HFF-Myc (cell line): Measurements from ENCODE around the gene C17orf58.
"Not testable (repeated sequence)": the region's sequence is repeated elsewhere in the genome, so short reads cannot be mapped to it uniquely, and the experiment has no call there.

Experiments
- DNase-seq: peaks from one replicate; pipeline ENCODE4 v3.0.0-alpha.2; 2011; ENCODE audit warnings: low read depth; ENCODE audit errors: extremely low read depth
- H3K4me3 ChIP-seq: replicated peaks from 2 replicates; pipeline ENCODE4 v1.5.1; 2011; ENCODE audit warnings: low read depth, mild to moderate bottlenecking, control low read depth, low read length
- TF ChIP-seq, protein P1 (sequence below): IDR thresholded peaks from 2 replicates; pipeline ENCODE4 v1.5.1; 2012; ENCODE audit warnings: mild to moderate bottlenecking, low read depth, low read length, control low read depth; ENCODE audit errors: missing control alignments

The C17orf58 gene

DNA sequence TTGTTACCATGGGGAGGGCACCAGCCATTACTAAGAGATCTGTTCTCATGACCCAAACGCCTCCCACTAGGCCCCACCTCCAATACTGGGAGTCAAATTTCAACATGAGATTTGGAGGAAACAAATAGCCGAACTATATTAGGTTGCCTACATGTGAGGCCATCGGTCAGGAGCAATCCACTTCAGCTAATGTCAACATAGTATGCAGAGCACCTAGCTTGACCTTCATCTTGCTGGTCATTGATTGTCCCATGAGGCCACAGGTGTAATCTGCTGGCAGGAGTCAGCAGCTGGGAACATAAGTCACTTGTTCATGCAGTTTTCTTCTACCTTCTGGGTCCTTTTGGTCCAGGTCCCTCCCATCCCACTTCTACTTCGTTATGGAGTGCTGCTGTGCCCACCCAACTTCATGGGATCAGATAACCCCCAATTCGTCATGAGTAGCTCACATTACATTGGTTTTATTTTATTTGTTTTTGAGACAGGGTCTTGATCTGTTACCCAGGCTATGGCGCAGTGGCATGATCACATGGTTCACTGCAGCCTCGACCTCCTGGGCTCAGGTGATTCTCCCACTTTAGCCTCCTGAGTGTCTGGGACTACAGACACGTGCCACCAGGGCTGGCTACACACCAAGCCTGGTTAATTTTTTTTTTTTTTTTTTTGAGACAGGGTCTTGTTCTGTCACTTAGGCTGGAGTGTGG, 33.4 kb upstream of the C17orf58 start:
- H3K4me3 ChIP-seq = no peak overlapping the region
- TF ChIP-seq, protein P1, sequence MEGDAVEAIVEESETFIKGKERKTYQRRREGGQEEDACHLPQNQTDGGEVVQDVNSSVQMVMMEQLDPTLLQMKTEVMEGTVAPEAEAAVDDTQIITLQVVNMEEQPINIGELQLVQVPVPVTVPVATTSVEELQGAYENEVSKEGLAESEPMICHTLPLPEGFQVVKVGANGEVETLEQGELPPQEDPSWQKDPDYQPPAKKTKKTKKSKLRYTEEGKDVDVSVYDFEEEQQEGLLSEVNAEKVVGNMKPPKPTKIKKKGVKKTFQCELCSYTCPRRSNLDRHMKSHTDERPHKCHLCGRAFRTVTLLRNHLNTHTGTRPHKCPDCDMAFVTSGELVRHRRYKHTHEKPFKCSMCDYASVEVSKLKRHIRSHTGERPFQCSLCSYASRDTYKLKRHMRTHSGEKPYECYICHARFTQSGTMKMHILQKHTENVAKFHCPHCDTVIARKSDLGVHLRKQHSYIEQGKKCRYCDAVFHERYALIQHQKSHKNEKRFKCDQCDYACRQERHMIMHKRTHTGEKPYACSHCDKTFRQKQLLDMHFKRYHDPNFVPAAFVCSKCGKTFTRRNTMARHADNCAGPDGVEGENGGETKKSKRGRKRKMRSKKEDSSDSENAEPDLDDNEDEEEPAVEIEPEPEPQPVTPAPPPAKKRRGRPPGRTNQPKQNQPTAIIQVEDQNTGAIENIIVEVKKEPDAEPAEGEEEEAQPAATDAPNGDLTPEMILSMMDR = no peak
- DNase-seq = no peak

DNA sequence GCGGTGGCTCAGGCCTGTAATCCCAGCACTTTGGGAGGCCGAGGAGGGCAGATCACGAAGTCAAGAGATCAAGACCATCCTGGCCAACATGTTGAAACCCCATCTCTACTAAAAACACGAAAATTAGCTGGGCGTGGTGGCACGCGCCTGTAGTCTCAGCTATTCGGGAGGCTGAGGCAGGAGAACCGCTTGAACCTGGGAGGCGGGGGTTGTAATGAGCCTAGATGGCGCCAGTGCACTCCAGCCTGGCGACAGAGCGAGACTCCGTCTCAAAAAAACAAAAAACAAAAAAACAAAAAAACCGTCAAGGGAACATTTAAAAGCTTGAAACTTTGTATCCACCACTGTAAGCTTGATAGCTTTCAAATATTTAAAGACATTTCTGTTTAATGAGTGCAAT, 26.3 kb upstream of the C17orf58 start:
- not testable (repeated sequence) for DNase-seq, H3K4me3 ChIP-seq

DNA sequence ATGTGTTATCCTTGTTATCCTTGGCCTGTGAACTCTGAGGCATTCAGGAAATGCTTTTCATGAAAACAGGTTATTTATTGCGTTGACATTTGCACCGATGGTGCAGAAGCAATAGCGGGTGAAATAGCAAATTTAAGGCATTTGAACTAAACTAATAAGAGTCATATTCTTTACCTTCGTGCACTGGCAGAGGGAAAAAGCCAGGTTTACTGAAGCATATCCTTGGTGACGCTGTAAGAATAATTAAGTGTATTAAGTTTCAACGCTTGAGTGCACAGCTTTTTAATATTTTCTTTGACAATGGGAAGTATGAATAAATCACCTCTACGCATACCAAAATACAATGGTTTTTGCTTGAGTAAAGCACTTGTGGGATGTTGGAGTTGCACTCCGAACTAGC, 25.7 kb upstream of the C17orf58 start:
- TF ChIP-seq, protein P1 = no peak
- H3K4me3 ChIP-seq = no peak overlapping the region
- no peak for DNase-seq

DNA sequence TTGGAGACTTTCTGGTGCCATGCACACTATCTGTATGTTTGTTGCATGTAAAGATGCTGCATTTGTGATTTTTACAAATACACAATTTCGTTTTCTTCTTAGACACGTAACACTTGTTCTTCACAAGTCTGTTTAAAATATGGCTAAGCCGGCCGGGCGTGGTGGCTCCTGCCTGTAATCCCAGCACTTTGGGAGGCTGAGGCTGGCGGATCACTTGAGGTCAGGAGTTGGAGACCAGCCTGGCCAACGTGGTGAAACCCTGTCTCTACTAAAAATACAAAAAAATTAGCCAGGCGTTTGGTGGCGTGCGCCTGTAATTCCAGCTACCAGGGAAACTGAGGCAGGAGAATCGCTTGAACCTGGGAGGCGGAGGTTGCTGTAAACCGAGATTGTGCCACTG, 24.5 kb upstream of the C17orf58 start:
- not testable (repeated sequence) for DNase-seq
- H3K4me3 ChIP-seq = peak overlapping the region; percentile 47; the same call in 1 of the 2 replicates

DNA sequence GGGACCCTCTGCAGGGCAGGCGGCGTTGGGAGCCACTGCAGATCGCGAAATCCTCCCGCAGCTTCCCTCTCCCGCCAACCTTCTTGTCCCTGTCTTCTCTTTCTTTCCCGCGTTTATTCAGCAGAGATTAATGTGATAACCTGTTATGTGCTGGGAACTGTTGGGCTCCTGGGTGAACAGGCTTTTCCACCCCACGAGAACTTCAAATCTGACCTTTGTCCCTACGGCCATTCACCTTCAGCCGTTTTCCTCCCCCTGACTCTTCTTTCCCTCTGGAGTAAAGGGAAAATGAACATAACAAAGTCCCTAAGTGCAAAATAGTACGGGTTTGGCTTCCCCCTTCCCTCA, 24.1 kb upstream of the C17orf58 start:
- peak overlapping the region; percentile 47 for H3K4me3 ChIP-seq
- no peak for DNase-seq
- TF ChIP-seq, protein P1 = no peak

DNA sequence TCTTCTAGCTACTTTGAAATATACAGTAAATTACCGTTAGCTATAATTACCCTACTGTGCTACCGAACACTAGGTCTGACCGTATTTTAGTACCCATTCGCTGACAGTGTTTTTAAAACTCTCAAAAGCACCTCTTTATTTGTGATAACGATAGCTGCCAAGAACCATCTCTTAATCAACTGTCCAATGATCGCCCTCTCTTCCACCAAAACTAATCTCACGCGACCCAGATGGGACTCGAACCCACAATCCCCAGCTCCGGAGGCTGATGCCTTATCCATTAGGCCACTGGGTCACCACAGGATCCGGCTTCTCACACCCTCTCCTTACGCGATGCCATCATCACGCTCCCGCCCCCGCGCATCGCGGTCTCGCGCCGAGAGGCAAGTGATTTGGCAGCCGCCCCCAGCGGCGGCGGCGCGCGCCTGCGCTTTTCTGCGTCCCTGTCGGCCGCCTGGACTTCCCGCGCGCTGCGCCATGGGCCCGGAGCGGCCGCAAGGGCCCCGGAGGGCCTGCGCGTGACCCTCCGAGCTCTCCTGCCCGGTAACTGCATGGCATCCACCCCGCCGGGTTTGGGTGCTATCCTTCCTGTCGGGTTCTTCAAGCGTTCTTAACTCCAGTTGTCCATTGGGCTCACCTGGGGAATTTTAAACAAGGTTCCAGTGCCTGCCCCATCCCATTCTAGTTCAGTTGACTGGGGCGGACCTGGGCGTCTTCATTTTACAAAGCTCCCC, 23.6 kb upstream of the C17orf58 start:
- H3K4me3 ChIP-seq = peak overlapping the region; percentile 47
- TF ChIP-seq, protein P1 = no peak
- peak; percentile 83 for DNase-seq

DNA sequence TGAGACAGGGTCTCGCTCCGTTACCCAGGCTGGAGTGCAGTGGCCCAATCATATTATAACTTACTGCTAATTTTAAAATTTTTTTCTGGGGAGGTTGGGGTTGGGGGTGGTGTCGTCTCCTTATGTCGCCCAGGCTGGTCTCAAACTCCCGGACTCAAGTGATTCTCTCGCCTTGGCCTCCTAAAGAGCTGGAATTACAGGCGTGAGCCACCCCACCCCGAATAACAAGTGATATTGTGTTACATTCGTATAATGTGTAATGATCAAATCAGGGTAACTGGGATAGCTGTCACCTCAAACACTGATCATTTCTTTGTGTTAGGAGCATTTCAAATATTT, 23.0 kb upstream of the C17orf58 start:
- TF ChIP-seq, protein P1 = no peak
- no peak overlapping the region for H3K4me3 ChIP-seq
- DNase-seq = no peak

DNA sequence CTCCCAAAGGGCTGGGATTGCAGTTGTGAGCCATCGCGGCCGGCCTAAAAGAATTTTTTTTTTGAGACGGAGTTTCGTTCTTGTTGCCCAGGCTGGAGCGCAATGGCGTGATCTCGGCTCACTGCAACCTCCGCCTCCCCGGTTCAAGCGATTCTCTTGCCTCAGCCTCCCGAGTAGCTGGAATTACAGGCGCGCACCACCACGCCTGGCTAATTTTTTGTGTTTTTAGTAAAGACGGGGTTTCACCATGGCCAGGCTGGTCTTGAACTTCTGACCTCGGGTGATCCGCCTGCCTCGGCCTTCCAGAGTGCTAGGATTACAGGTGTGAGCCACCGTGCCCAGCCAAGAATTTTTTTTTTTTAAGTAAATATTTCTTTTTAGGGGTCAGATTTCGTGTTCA, 22.2 kb upstream of the C17orf58 start:
- not testable (repeated sequence) for H3K4me3 ChIP-seq, DNase-seq
